ENCODE measurements around the gene TANC1. TPM values are rescaled to one million over a fixed set of nuclear protein-coding genes. Genes with fewer than 3 reads are reported as not detected.

The TANC1 gene
- total and polyA plus RNA-seq, 2 of the 4 experiments (the other 2 are of a cell fraction) = 10.2 to 12.9 TPM

- H3K36me3 ChIP-seq (ENCODE audit: control insufficient read depth, insufficient read depth, low read length) = peaks cover 2% of the 10 kb centered on the region; the same call in 1 of the 2 replicates
- no peak overlapping the region for H3K23ac ChIP-seq (ENCODE audit: low read depth, low read length)
- H3K14ac ChIP-seq (replicated peaks; ENCODE audit: low read depth, low read length) = 0 out of 2 replicates have a peak overlapping the region, but pooled peaks have one; percentile 5
- H2AK9ac ChIP-seq (replicated peaks; ENCODE audit: low read depth, low read length, poor library complexity) = no peak overlapping the region
- H3K18ac ChIP-seq (ENCODE audit: low read depth, low read length) = peak overlapping the region; percentile 48
- H3K4me1 ChIP-seq (ENCODE audit: control insufficient read depth, insufficient read depth, low read length) = peaks cover 24% of the 10 kb centered on the region
- no peak overlapping the region for H2AFZ ChIP-seq (replicated peaks; ENCODE audit: low read length, poor library complexity)
- H3K27me3 ChIP-seq (ENCODE audit: control insufficient read depth, insufficient read depth, low read length) = no peaks in the 10 kb centered on the region
- H2BK20ac ChIP-seq (ENCODE audit: low read depth, low read length) = peak overlapping the region; percentile 70
- H3K27ac ChIP-seq (ENCODE audit: insufficient read depth, low read length) = peak overlapping the region; percentile 65
- ATAC-seq (ENCODE audit: low read depth) (peak; percentile 92), DNase-seq (peak; percentile 99)
- H4K91ac ChIP-seq (ENCODE audit: insufficient read depth, low read depth, low read length) = peak overlapping the region; percentile 8
- ChIA-PET POLR2A (ENCODE audit: unreplicated experiment) (interaction anchor here (0.5 kb wide), 1 partner anchor 16 kb away, joined by 3 read pairs; no protein-coding TSS in a partner anchor), CTCF (interaction anchor here (0.7 to 1.1 kb wide), 4 partner anchors 9 to 65 kb away, joined by 3 to 6 read pairs (median 4); no protein-coding TSS in a partner anchor)
- H3K9me3 ChIP-seq (ENCODE audit: control insufficient read depth, insufficient read depth, low read length) = no peaks in the 10 kb centered on the region
- peak overlapping the region; percentile 46 for H2BK120ac ChIP-seq (ENCODE audit: low read depth, low read length)
- BruUV-seq (replicated peaks) = no TSS peak
- peak overlapping the region; percentile 77 for H2BK5ac ChIP-seq (ENCODE audit: low read depth, low read length, poor library complexity, severe bottlenecking)
- H4K5ac ChIP-seq (ENCODE audit: low read depth, low read length) = peak overlapping the region; percentile 67; the same call in 1 of the 2 replicates
- intact Hi-C loops (cut with micrococcal nuclease) = loop anchor here (2.0 kb wide), 1 partner anchor 19 kb away; no protein-coding TSS in a partner anchor
- in situ Hi-C loops (cut with MboI; ENCODE audit: low sequenced_read_pairs) = no loop called here
- dilution Hi-C loops (cut with HindIII; ENCODE audit: low sequenced_read_pairs, unreplicated experiment) = no loop called here
- H2BK15ac ChIP-seq (ENCODE audit: low read depth, low read length) = peak overlapping the region; percentile 54; the same call in 2 of the 3 replicates
- no peak overlapping the region; the same call in 1 of the 2 replicates for H3K9ac ChIP-seq (ENCODE audit: low read depth, low read length)
- H3K4me3 ChIP-seq (ENCODE audit: insufficient read depth, low read depth, low read length) = no peak overlapping the region
- peak overlapping the region; percentile 42 for H3K4ac ChIP-seq (ENCODE audit: low read depth, low read length)
- H4K20me1 ChIP-seq (ENCODE audit: insufficient read depth, low read length) = peaks cover 5% of the 10 kb centered on the region; the same call in 1 of the 2 replicates
- H3K79me1 ChIP-seq (ENCODE audit: low read depth in 1 of 2, low read length in 2 of 2) = peaks cover 34 to 78% of the 10 kb centered on the region in 2 experiments
- H4K8ac ChIP-seq (ENCODE audit: low read depth in 2 of 2, low read length in 2 of 2) = peak overlapping the region; percentile 7 to 23; a peak in 2 of 4 replicates
- no CpG with 5 or more reads among the region's 3 CpGs for WGBS, 2 experiments (ENCODE audit: extremely low coverage in 2 of 2, insufficient read length in 1 of 2)
- peaks cover 28% of the 10 kb centered on the region for H3K9me1 ChIP-seq (ENCODE audit: insufficient read depth, low read length)
- H3K56ac ChIP-seq (ENCODE audit: extremely low read depth, insufficient read depth, low read length) = no peak overlapping the region
- peak overlapping the region; percentile 35; the same call in 1 of the 2 replicates for H3K4me2 ChIP-seq (ENCODE audit: low read depth, low read length)
- H2AK5ac ChIP-seq (ENCODE audit: low read depth, low read length) = peak overlapping the region; percentile 63
- TF ChIP-seq SMC3 (IDR thresholded peaks at IDR 0.05; ENCODE audit: low read depth, low read length) (no peak; the same call in 1 of the 2 replicates), RAD21 (IDR thresholded peaks at IDR 0.05; ENCODE audit: low read length) (peak; percentile 32; the same call in 1 of the 2 replicates), RFX5 (IDR thresholded peaks at IDR 0.05; ENCODE audit: low read depth, low read length) (no peak), RCOR1 (IDR thresholded peaks at IDR 0.05; ENCODE audit: insufficient replicate concordance, low read length) (no peak), FOS (IDR thresholded peaks at IDR 0.05; ENCODE audit: low read depth, low read length) (peak; percentile 52), MAFK (IDR thresholded peaks at IDR 0.05; ENCODE audit: low read depth, low read length) (peak; percentile 65), POLR2A (IDR thresholded peaks at IDR 0.05; ENCODE audit: low read depth, low read length) (0 out of 2 replicates have a peak, but pooled peaks have one; percentile 18), BHLHE40 (IDR thresholded peaks at IDR 0.05; ENCODE audit: low read depth, low read length) (no peak), MXI1 (IDR thresholded peaks at IDR 0.05; ENCODE audit: borderline replicate concordance, low read depth, low read length) (no peak)
- TF ChIP-seq, protein P1, sequence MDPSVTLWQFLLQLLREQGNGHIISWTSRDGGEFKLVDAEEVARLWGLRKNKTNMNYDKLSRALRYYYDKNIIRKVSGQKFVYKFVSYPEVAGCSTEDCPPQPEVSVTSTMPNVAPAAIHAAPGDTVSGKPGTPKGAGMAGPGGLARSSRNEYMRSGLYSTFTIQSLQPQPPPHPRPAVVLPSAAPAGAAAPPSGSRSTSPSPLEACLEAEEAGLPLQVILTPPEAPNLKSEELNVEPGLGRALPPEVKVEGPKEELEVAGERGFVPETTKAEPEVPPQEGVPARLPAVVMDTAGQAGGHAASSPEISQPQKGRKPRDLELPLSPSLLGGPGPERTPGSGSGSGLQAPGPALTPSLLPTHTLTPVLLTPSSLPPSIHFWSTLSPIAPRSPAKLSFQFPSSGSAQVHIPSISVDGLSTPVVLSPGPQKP (IDR thresholded peaks at IDR 0.05; ENCODE audit: borderline replicate concordance, low read depth, low read length) = no peak
- TF ChIP-seq, protein P2, sequence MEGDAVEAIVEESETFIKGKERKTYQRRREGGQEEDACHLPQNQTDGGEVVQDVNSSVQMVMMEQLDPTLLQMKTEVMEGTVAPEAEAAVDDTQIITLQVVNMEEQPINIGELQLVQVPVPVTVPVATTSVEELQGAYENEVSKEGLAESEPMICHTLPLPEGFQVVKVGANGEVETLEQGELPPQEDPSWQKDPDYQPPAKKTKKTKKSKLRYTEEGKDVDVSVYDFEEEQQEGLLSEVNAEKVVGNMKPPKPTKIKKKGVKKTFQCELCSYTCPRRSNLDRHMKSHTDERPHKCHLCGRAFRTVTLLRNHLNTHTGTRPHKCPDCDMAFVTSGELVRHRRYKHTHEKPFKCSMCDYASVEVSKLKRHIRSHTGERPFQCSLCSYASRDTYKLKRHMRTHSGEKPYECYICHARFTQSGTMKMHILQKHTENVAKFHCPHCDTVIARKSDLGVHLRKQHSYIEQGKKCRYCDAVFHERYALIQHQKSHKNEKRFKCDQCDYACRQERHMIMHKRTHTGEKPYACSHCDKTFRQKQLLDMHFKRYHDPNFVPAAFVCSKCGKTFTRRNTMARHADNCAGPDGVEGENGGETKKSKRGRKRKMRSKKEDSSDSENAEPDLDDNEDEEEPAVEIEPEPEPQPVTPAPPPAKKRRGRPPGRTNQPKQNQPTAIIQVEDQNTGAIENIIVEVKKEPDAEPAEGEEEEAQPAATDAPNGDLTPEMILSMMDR (conservative IDR thresholded peaks at IDR 0.05; ENCODE audit: low read depth, low read length) = no peak
- TF ChIP-seq, protein P3, sequence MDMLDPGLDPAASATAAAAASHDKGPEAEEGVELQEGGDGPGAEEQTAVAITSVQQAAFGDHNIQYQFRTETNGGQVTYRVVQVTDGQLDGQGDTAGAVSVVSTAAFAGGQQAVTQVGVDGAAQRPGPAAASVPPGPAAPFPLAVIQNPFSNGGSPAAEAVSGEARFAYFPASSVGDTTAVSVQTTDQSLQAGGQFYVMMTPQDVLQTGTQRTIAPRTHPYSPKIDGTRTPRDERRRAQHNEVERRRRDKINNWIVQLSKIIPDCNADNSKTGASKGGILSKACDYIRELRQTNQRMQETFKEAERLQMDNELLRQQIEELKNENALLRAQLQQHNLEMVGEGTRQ (IDR thresholded peaks at IDR 0.05; ENCODE audit: low read depth, low read length) = no peak
Observed at GRCh38 chr2:159053161-159054031, 85.0 kb downstream of the TANC1 start.

Data from IMR-90 (cell line).